Uterus (tissue), 2 donors: ENCODE data around the gene ZCCHC7.

Experiments
- CTCF ChIP-seq, 4 experiments: fragments of 200-600 bp in 2 of 4; fragments of 450-650 bp in 2 of 4; sonication (generic) in 2 of 4; IDR thresholded peaks; one replicate each; pipeline ENCODE4 v1.5.1; 2016 to 2019; ENCODE audit warnings: antibody characterized with exemption in 4 of 4, mild to moderate bottlenecking in 2 of 4, moderate library complexity in 1 of 4
- POLR2A ChIP-seq, 2 donors: fragments of 450-650 bp; IDR thresholded peaks; one replicate each; pipeline ENCODE4 v1.6.1; 2016; ENCODE audit warnings: antibody characterized with exemption in 2 of 2, mild to moderate bottlenecking in 1 of 2, moderate library complexity in 1 of 2

GRCh38 chr9:37287317-37287716, 166.9 kb downstream of the ZCCHC7 start:
- TF ChIP-seq POLR2A (IDR thresholded peaks at IDR 0.05), result no peak
- TF ChIP-seq CTCF (IDR thresholded peaks at IDR 0.05), result no peak
